Epithelial cell of esophagus (primary cell): ENCODE measurements around the gene SND1.
"Not testable (repeated sequence)": the region's sequence is repeated elsewhere in the genome, so short reads cannot be mapped to it uniquely, and the experiment has no call there.

Source experiments
- DNase-seq: peaks from one replicate; pipeline ENCODE4 v3.0.0; 2010; ENCODE audit warnings: low read depth
- H3K4me3 ChIP-seq: 2 replicates; pipeline ENCODE4 v1.5.1; 2011; ENCODE audit warnings: mild to moderate bottlenecking, low read length, control low read depth
- TF ChIP-seq, protein P1 (sequence below): IDR thresholded peaks from 2 replicates; pipeline ENCODE4 v1.5.1; 2011; ENCODE audit warnings: low read depth, mild to moderate bottlenecking, low read length, control low read depth, inconsistent platforms; ENCODE audit not compliant: insufficient read depth; ENCODE audit errors: missing control alignments

The SND1 gene

DNA sequence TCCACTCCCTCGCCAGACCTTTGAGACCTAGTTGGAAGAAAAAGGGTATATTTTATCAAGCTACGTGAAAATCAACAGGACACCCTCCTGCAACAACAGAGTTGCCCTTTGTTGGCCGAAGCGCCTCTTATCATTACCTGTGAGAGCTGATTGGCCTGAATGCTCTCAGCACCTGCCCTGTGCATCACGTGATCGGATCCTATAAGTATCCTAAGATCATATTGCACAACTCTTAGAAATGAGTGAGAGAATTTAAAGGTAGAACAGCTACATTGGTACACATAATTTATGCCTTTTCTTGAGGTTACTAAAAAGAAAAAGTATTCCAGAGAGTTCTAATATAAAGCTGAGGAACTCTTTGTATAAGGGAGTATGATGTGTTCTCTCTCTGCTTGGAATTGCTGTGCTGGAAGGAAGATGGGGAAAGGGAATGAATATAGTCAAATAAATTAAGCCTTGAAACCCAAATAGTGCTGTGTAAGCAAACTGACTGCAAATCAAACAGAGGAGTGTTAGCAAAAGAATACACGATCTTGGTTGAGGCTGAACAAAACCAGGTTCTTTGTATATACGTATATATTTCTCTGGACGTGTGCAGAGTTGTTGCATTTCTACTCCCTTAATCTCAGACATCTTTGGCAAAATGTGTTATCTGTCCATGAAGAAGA is 309.9 kb downstream of the SND1 start:
- no peak for DNase-seq
- no peak overlapping the region for H3K4me3 ChIP-seq
- TF ChIP-seq, protein P1, sequence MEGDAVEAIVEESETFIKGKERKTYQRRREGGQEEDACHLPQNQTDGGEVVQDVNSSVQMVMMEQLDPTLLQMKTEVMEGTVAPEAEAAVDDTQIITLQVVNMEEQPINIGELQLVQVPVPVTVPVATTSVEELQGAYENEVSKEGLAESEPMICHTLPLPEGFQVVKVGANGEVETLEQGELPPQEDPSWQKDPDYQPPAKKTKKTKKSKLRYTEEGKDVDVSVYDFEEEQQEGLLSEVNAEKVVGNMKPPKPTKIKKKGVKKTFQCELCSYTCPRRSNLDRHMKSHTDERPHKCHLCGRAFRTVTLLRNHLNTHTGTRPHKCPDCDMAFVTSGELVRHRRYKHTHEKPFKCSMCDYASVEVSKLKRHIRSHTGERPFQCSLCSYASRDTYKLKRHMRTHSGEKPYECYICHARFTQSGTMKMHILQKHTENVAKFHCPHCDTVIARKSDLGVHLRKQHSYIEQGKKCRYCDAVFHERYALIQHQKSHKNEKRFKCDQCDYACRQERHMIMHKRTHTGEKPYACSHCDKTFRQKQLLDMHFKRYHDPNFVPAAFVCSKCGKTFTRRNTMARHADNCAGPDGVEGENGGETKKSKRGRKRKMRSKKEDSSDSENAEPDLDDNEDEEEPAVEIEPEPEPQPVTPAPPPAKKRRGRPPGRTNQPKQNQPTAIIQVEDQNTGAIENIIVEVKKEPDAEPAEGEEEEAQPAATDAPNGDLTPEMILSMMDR = no peak

DNA sequence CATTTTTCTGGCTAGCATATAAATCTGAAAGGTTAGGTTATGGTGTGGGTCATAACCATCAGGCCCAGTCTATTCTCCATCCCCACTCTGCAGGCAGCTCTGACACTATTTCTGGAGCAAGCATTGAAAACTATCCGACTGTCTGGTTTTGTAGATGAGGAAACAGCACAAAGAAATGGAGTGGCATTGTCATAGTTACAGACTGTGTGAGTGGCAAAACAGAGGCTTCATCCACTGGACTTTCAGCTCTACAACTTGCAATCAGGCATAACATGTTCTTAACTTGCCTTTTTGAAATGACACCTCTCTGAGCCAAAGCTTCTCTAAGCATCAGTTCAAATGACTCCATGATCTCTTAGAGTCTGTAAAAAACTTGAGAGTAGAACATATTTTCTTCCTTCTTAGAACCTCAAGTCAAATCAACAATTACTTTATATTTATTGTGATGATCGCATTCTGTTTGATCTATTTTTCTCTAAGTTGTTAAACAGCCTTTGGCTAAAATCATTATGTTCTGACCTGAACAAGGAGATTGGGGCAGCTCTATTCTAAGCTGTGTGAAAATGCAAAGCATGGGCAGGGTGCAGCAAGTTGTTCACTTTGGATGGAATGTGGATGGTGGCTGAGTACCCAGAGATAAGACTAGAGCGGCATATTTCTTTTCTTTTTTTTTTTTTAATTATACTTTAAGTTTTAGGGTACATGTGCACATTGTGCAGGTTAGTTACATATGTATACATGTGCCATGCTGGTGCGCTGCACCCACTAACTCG is 310.8 kb downstream of the SND1 start:
- TF ChIP-seq, protein P1 = no peak
- H3K4me3 ChIP-seq = no peak overlapping the region
- no peak for DNase-seq

DNA sequence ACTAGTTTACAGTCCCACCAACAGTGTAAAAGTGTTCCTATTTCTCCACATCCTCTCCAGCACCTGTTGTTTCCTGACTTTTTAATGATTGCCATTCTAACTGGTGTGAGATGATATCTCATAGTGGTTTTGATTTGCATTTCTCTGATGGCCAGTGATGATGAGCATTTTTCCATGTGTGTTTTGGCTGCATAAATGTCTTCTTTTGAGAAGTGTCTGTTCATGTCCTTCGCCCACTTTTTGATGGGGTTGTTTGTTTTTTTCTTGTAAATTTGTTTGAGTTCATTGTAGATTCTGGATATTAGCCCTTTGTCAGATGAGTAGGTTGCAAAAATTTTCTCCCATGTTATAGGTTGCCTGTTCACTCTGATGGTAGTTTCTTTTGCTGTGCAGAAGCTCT is 311.9 kb downstream of the SND1 start:
- DNase-seq, H3K4me3 ChIP-seq: not testable (repeated sequence)

DNA sequence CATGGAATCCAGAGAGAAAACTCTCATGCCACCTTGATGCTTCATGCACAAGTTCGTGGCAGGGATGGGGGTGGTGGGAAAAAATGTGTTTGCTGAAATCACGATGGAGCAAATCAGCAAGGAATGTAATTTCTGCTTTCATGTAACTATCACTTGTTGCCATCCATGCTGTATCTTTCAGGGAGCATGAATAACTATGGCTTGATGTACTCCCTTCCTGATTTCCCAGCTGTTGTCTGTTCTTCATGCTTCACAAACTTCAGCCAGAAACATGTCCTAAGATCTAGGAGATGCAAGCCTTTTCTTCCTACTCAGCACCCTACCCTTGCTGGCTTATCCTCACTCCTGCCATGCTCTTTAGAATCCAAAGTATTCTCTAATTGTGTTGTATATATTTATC is 315.3 kb downstream of the SND1 start:
- no peak overlapping the region for H3K4me3 ChIP-seq
- TF ChIP-seq, protein P1 = no peak
- no peak for DNase-seq

DNA sequence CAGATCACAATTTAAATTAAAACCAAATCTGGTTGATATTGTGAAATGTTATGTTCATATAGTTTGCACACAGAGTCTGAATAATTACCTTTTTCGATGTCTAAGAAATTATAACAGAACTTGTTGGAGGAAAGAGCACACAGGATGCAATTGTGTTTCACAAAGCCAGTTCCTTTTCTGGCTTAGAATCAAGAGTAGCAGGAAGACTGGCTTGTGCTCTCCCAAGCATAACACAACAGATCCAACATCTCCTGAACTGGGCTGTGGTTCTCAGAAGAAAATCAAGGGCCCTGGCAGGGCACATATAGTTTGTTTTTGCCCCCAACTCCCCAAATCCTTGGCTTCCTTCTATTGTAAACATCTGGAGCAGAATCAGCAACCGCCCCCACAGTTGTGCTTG is 316.6 kb downstream of the SND1 start:
- no peak overlapping the region for H3K4me3 ChIP-seq
- TF ChIP-seq, protein P1 = no peak
- DNase-seq = no peak

DNA sequence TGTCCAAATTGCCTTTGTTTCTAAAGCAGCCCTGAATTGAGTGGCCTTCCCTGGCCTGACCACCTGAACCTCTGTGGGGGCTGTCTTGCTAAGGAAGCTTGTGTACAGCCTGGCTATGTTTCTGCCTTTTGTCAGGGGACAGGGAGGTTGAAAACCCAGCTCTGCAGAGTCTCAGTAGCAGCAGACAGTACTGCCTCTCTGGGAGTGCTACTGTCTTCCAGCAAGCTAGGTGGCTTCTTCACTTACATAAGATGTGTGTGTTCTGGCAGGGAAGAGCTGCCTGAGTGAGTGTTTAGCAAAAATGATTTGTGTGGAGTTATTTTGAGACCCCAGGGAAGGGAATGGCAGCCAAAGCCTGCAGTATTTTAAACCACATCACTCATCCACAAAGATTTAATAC is 321.8 kb downstream of the SND1 start:
- H3K4me3 ChIP-seq = no peak overlapping the region
- DNase-seq = no peak
- TF ChIP-seq, protein P1 = no peak

DNA sequence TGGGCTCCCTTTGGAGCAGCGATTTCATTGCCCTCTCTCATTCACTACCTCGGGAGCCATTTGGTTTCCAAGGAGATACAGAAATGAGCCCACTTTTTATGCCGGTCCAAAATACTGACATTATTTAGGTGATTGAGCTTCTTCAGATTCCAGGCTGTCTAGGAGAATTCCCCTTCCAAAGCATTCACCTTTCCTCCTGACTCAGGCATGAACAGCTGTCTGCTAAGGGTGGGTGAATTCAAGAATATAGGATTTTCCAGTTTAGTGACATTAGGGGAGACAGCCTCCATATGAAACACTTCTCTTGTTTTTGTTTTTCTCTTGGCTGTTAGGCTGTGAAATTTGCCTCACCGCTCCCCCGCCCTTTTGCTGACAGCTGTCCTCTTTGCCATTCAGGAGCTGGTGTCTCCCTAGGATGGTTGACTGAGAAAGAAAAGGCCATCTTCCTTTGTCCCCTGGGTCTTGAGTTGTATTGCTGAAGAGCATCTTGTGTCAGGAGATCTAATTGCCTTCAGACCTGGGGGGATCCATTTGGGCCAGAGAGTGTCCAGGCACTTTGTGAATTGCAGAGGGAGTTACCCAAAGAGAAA is 322.5 kb downstream of the SND1 start:
- no peak for DNase-seq
- TF ChIP-seq, protein P1 = no peak
- H3K4me3 ChIP-seq = no peak overlapping the region
